ENCODE measurements around the gene RASGRF2.
"Not testable (repeated sequence)": the region's sequence is repeated elsewhere in the genome, so short reads cannot be mapped to it uniquely, and the experiment has no call there.

RASGRF2 gene

DNA sequence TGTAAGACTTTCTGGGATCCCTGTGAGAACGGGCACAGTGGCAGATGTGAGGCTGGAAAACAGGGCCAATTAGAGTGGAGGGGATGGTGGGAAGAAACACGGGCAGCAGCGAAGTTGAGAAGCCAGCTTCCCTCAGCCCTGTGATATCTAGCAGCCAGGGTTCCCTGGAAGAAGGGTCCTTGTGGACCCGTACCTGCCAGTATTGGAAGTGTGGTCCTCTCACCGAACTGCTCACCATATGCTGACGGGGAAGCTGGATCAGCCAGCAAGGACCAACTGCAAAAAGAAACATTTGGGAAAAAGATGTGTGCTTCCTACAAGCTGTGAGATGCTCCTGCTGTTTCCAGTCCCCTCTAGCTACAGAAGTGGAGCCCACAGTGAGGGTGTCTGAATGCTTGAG, 286.5 kb downstream of the RASGRF2 start:
- no peak for DNase-seq

DNA sequence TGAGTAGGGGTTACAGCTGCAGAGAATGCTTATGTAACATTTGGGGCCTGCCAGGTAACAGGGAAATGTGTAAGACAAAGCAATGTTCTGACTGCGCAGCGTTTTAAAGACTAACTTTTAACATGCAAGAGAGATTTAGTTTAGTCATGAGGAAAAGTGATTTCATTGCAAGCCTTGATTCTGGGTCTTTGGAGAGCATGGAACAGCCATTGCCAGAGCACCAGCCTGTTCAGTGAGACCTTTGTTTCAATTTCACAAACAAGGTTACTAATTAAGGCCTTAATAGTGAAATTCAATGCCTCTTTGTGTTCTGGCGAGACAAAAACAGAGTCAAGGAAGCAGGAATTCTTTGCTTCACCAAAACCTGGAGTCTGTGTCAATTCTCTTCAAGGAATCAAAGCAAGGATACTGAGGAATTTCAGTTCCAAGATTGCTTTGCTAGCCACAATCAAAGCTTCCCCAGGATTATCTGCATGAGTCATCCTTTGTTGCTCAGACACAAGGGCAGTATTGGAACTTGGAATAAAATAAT, 287.3 kb downstream of the RASGRF2 start:
- DNase-seq, result no peak

DNA sequence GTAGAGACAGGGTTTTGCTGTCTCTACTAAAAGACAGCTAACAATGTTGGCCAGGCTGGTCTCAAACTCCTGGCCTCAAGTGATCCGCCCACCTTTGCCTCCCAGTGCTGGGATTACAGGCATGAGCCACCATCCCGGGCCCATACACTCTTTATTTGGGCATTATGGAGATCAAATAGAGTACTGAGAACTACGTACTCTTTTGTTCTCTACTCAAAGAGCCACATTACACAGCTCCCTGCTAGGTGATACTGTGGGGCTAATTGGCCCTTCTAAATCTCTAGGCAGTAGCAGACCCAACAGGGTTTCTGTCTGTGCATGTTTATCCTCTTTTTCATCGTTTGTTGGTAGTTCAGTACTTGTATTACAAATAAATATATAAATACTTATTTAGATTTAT, 289.1 kb downstream of the RASGRF2 start:
- no peak for DNase-seq

DNA sequence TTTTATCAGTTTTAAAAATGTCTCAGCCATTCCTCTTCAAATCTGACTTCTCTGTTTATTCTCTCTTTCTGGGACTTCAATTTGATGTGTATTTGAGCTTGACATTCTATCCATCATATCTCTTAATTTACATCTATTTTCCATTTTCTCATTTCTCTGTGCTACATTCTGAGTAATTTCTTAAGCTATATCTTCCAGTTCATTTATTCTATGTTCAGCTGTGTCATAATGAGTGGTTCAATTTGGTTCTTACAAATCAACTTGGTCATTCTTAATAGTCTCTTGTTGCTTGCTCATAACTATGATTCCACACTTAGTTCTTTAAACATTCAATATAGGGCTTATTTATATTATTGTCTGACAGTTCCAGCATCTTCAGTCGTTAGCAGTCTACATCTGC, 289.8 kb downstream of the RASGRF2 start:
- no peak for DNase-seq

DNA sequence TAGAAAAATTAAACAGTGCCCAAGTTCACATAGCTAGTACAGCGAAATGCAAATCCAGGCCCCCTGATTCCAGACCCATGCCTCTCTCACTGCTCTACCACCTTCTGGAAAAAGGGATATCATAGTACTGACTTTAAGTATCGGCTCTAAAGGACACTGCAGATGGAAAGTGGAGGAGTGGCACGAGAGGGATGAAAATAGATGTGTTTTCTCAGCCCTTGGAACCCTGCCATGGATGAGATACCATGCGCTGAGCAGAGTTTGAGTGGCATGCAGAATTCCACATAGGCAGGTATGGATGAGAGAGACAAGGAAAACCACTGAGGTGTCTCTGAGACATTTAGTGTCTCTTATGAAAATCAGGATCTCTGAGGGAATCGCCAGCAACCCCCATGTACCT, 291.8 kb downstream of the RASGRF2 start:
- no peak for DNase-seq

DNA sequence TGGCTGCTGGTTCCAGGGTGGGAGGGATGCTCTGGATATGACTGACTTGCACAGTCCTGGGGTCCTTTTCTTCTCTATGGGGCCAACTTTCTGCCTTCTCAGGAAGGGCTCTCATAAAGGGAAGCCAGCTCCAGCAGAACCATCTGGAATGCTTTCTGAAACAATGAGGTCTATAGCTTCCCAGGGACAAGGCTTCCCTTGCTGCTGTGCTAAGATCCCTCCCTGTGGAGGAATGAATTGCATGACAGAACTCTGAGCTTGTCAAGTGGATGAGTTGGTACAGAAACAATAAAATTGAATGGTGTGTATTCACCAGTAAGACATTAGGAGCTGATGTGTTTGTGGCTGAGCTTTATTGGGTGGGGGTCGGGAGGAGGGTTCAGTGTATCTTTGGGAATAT, 292.7 kb downstream of the RASGRF2 start:
- DNase-seq, result no peak

DNA sequence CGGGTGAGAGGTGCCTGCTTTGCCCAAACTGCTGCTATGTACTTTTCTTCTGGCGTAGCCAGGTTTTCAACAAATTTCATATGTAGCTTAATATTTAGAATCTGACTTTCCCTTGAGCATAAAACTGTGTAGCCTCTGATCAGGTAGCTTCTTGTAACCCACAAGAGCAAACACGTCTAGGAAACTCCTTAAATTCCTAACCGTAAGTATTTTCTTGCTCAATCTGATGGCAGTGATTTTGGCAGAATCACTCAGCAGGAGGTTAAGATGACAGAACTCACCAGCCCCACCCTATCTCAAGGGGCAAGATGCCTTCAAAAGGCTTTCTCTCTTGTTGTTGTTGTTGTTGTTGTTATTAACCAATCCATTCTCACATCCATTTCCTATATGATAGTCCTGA, 293.7 kb downstream of the RASGRF2 start:
- DNase-seq, result no peak

DNA sequence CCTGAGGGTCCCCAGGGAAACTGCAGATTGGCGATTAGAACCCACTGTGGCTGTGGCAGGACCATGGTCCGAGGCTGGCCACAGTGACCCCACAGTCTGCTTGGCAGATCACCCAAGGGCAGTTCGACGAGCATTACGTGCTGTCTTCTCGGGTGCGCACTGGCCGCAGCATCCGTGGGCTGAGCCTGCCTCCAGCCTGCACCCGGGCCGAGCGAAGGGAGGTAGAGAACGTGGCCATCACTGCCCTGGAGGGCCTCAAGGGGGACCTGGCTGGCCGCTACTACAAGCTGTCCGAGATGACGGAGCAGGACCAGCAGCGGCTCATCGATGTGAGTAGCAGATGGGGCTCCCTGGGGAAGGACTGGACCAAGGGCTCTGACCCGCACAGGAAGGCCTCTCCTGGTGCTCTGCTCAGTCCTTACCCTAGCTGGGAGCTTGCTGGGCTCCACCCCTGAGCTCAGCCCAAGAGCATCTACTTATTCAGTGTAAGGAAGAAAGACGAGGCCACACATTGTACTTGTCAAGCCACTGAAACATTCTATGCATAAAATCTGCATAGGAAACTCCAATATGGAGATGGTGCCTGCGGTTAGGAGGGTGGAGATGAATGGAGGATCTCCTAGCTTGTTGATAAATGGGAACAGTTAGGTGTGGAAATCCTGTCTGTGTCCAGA, 294.9 kb downstream of the RASGRF2 start:
- no peak for DNase-seq

DNA sequence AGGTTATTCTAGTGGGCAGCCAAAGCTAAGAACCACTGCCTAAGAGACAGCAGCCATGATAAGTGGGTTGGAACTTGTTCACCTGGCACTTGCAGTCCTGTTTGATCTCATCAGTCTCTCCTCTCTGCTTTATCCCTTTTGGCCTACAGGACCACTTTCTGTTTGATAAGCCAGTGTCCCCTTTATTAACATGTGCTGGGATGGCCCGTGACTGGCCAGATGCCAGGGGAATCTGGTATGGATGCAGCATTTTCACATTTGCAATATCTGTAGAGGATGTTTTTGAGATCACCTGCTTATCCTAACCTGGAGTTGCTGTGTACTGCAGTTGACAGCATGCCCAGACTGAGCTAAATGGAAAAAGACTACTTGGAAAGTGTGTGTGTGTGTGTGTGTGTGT, 296.6 kb downstream of the RASGRF2 start:
- DNase-seq, result no peak

DNA sequence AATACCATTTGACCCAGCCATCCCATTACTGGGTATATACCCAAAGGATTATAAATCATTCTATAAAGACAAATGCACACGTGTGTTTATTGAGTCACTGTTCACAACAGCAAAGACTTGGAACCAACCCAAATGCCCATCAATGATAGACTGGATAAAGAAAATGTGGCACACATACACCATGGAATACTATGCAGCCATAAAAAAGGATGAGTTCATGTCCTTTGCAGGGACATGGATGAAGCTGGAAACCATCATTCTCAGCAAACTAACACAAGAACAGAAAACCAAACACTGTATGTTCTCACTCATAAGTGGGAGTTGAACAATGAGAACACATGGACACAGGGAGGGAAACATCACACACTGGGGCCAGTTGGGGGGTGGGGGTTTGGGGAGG, 302.6 kb downstream of the RASGRF2 start:
- not testable (repeated sequence) for DNase-seq

DNA sequence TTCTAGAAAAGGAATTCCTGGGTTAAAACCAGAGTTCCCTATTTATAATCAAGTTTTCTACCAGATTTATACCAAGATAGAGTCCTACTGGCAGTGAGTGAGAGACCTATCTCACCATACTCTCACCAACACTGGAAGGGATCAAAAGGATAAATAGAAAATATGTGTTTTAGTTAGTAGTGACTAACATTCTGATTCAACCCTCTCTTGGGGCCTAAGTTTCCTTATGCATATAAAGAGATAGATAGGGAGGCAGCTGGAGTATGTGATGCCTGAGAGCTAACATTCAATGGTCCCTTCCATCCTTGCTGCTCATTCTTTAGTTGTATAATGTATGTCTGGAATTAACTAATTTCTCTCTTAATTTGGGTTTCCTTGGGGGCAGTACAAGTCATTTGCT, 304.9 kb downstream of the RASGRF2 start:
- DNase-seq, result no peak

DNA sequence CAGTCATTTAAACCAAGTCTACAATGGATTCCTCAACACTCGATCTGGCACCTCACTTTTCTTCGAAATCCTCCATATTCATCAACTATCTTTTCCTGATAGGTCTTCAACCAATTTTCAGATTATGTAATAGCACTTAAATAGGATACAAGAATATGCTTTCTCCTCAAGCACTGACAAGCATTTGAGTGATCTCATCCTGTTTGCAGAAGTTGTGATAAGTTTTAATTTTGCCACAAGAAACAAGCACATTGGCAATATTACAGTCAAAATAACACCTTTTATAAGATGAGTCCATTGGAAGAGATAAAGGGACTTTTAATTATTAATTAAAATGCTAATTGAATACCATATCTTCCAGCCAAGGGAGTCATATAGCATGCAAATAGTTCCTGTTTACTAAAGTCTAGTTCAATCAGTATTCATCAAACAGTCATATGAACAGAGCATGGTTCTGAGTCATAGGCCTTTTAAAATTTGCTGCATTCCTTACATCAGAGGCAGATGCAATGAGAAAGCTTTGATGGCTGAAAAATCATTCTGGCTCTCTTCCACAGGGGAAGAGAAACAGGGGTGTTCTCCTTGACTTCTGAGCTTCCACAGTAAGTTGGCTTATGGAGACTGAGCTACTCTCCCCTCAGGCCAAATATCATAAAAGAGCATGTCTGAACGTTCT, 308.5 kb downstream of the RASGRF2 start:
- DNase-seq, result no peak

DNA sequence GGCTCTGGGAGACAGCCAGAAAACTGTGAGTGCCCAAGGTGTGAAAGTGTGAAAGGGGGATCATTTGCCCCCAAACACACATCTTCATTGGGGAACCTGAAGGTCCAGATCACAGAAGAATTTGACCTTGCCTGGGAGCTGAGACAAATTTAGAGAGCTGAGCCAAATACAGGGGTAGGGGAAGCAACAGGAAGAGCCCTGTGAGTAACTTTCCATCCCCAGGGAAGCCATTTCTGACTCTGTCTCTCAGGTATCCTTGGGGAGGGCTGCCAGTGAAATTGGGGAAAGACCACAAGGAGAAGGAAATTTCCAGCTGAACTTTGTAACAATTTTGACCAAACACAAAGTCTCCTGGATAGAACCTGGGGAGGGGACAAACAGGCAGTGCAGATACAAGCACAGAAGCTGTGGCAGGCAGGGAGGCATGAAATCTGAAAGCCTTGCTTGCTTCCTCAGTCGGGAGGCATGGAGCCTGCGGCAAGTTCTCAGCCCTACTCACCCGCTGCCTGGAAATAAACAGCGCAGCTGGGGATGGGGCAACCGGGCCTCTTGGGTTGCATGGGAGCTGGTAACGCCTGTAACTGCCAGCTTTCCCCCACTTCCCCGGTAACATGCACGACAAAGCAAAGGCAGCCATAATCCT, 309.7 kb downstream of the RASGRF2 start:
- DNase-seq, result no peak

DNA sequence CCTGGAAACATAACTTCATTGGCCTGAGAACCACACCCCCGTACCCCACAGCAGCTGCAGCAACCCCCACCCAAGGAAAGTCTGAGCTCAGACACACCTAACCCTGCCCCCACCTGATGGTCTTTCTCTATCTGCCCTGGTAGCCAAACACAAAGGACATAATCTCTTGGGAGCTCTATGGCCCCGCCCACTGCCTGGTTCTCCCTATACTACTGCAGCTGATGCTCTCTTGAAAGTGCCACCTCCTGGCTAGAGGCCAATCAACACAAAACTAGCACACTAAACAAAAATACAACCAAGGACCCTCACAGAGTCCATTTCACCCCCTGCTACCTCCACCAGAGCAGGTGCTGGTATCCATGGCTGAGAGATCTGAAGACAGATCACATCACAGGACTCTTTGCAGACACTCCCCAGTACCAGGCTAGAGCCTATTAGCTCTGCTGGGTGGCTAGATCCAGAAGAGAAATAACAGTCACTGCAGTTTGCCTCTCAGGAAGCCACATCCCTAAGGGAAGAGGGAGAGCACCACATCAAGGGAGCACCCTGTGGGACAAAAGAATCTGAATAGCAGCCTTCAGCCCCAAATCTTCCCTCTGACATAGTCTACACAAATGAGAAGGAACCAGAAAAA, 310.3 kb downstream of the RASGRF2 start:
- DNase-seq, result not testable (repeated sequence)

Measured in NCI-H2081 (cell line).